Measurements from ENCODE around the gene IFFO2. TPM values are rescaled to one million over a fixed set of nuclear protein-coding genes. Genes with fewer than 3 reads are reported as not detected.

The IFFO2 gene
- total RNA-seq, 3 donors from 2014 or later (not counting 1 experiment from before 2014, with no cell fraction given): 52.4 to 105 (median 66.5) TPM

- H3K27me3 ChIP-seq (ENCODE audit: control insufficient read depth, insufficient read depth, low read length): no peaks in the 10 kb centered on the region
- ATAC-seq (no peak), DNase-seq (no peak)
- no CpG with 5 or more reads among the region's 2 CpGs for WGBS (ENCODE audit: insufficient coverage)
- TF ChIP-seq, protein P1, sequence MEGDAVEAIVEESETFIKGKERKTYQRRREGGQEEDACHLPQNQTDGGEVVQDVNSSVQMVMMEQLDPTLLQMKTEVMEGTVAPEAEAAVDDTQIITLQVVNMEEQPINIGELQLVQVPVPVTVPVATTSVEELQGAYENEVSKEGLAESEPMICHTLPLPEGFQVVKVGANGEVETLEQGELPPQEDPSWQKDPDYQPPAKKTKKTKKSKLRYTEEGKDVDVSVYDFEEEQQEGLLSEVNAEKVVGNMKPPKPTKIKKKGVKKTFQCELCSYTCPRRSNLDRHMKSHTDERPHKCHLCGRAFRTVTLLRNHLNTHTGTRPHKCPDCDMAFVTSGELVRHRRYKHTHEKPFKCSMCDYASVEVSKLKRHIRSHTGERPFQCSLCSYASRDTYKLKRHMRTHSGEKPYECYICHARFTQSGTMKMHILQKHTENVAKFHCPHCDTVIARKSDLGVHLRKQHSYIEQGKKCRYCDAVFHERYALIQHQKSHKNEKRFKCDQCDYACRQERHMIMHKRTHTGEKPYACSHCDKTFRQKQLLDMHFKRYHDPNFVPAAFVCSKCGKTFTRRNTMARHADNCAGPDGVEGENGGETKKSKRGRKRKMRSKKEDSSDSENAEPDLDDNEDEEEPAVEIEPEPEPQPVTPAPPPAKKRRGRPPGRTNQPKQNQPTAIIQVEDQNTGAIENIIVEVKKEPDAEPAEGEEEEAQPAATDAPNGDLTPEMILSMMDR (IDR thresholded peaks at IDR 0.05): no peak
- no peak overlapping the region for H3K4me3 Mint-ChIP-seq
- H3K4me1 ChIP-seq (ENCODE audit: control insufficient read depth, insufficient read depth, low read length): peaks cover 13% of the 10 kb centered on the region
- intact Hi-C loops (cut with micrococcal nuclease): no loop called here
- H3K27me3 Mint-ChIP-seq (ENCODE audit: low read depth in 2 of 2): peaks cover 8 to 16% of the 10 kb centered on the region in 2 donors
- no peaks in the 10 kb centered on the region for H3K9me3 ChIP-seq (ENCODE audit: control insufficient read depth, insufficient read depth, low read length)
- H3K27ac ChIP-seq (ENCODE audit: low read length): no peak overlapping the region
- H3K4me3 ChIP-seq (ENCODE audit: low read length): no peak overlapping the region
- no peak overlapping the region for H3K27ac Mint-ChIP-seq
- peaks cover 11 to 12% of the 10 kb centered on the region in 2 donors for H3K4me1 Mint-ChIP-seq
- H3K36me3 ChIP-seq (ENCODE audit: control insufficient read depth, insufficient read depth, low read length): no peaks in the 10 kb centered on the region
- H3K36me3 Mint-ChIP-seq: peaks cover 17% of the 10 kb centered on the region
- peaks cover 0 to 17% of the 10 kb centered on the region in 2 donors for H3K9me3 Mint-ChIP-seq
Measured at GRCh38 chr1:19000065-19000464, 43.6 kb upstream of the IFFO2 start.

DNA sequence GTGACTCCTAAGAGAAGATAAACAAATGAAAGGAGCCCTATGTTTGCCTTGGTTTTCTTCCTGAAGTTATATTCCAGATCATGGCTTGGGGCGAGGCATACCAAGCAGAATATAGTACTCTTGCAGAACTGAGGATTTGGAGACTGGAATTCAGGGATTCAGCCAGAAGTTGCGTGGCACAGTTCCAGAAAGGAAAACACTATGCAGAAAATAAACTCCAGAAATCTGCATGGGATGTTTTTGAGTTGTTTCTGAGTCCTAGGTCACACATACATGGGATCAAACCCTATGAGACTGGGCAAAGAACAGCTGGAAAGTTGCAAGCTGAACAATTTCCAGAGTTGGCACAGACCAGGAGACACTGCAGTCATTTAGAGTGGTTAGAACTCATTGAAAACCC is 42.9 kb upstream of the IFFO2 start:
- H3K27ac Mint-ChIP-seq: no peak overlapping the region
- ATAC-seq (no peak), DNase-seq (no peak)
- TF ChIP-seq, protein P1 (IDR thresholded peaks at IDR 0.05): no peak
- Histone ChIP-seq H3K27me3 (ENCODE audit: control insufficient read depth, insufficient read depth, low read length) (no peaks in the 10 kb centered on the region), H3K4me3 (ENCODE audit: low read length) (no peak overlapping the region), H3K9me3 (ENCODE audit: control insufficient read depth, insufficient read depth, low read length) (no peaks in the 10 kb centered on the region), H3K4me1 (ENCODE audit: control insufficient read depth, insufficient read depth, low read length) (peaks cover 13% of the 10 kb centered on the region), H3K27ac (ENCODE audit: low read length) (no peak overlapping the region), H3K36me3 (ENCODE audit: control insufficient read depth, insufficient read depth, low read length) (no peaks in the 10 kb centered on the region)
- intact Hi-C loops (cut with micrococcal nuclease): no loop called here
- H3K36me3 Mint-ChIP-seq: peaks cover 17% of the 10 kb centered on the region
- H3K4me3 Mint-ChIP-seq: no peak overlapping the region
- 80% methylated on average over 2 of the region's 2 CpGs for WGBS (ENCODE audit: insufficient coverage)
- H3K27me3 Mint-ChIP-seq (ENCODE audit: low read depth in 2 of 2): peaks cover 8 to 16% of the 10 kb centered on the region in 2 donors
- H3K9me3 Mint-ChIP-seq: peaks cover 0 to 17% of the 10 kb centered on the region in 2 donors
- peaks cover 11 to 12% of the 10 kb centered on the region in 2 donors for H3K4me1 Mint-ChIP-seq

DNA sequence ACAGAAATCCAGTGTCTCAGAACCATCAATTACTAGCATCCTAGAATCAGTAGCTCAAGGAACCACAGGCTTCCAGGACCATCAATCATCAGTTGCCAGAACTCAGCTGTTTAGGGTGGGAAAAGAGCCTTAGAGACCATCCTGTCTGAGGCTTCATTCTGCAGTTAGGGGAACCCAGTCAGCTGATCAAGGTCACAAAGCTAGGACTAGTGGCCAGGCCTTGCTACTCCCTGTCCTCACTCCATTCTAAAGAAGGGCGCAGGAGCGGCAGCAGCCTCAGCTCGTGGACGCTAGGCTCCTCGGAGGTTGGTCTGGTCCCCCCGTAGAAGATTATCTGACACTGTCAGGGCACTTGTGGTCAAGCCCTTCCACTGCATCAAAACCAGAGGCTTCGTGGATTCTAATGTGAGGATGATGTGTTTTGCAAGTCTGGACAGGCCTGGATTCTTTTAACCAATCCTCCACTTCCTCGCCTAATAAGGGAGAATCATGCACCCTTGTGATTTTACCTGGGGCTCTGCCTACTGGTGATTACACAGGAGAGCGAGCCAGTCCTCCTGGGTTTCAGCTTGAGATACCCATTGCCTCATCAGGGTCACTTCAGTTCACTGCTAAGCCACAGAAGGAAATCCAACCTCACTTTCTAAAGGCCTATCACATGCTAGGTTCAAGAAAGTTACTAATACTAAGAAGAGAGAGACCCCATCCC is 41.7 kb upstream of the IFFO2 start:
- WGBS (ENCODE audit: insufficient coverage): 90% methylated on average over 8 of the region's 9 CpGs
- H3K27me3 Mint-ChIP-seq (ENCODE audit: low read depth in 2 of 2): peaks cover 2 to 16% of the 10 kb centered on the region in 2 donors

More for the DNA sequence above, 41.7 kb upstream of the IFFO2 start:
- ATAC-seq (no peak), DNase-seq (no peak)
- TF ChIP-seq, protein P1 (IDR thresholded peaks at IDR 0.05): no peak
- no peak overlapping the region for H3K27ac Mint-ChIP-seq
- peaks cover 17% of the 10 kb centered on the region for H3K36me3 Mint-ChIP-seq
- intact Hi-C loops (cut with micrococcal nuclease): no loop called here
- Histone ChIP-seq H3K4me3 (ENCODE audit: low read length) (no peak overlapping the region), H3K36me3 (ENCODE audit: control insufficient read depth, insufficient read depth, low read length) (no peaks in the 10 kb centered on the region), H3K4me1 (ENCODE audit: control insufficient read depth, insufficient read depth, low read length) (peaks cover 13% of the 10 kb centered on the region), H3K9me3 (ENCODE audit: control insufficient read depth, insufficient read depth, low read length) (no peaks in the 10 kb centered on the region), H3K27me3 (ENCODE audit: control insufficient read depth, insufficient read depth, low read length) (no peaks in the 10 kb centered on the region), H3K27ac (ENCODE audit: low read length) (no peak overlapping the region)
- H3K4me3 Mint-ChIP-seq: no peak overlapping the region
- H3K4me1 Mint-ChIP-seq: peaks cover 11 to 12% of the 10 kb centered on the region in 2 donors
- peaks cover 0 to 17% of the 10 kb centered on the region in 2 donors for H3K9me3 Mint-ChIP-seq

Data from natural killer cell (primary cell).